ENCODE measurements around the gene RUBCNL.

GRCh38 chr13:46348961-46349360 is 38.1 kb downstream of the RUBCNL start:
- TF ChIP-seq CTCF (IDR thresholded peaks at IDR 0.05), result no peak
- TF ChIP-seq POLR2A (IDR thresholded peaks at IDR 0.05), result no peak

Measured in lower leg skin (tissue), 3 donors.